ENCODE data around the gene APP.

Gene APP

GRCh38 chr21:26067836-26068594, 102.6 kb downstream of the APP start:
- DNase-seq: no peak

- DNase-seq: no peak
These were observed 106.1 kb downstream of the APP start for GRCh38 chr21:26064506-26064905.

GRCh38 chr21:26061437-26061836, 109.1 kb downstream of the APP start:
- no peak for DNase-seq

GRCh38 chr21:26060335-26061115, 110.0 kb downstream of the APP start:
- DNase-seq: no peak

- DNase-seq: peak in 12 of 56 donors; percentile 6 to 64 (median 34)
These were observed 112.9 kb downstream of the APP start for GRCh38 chr21:26057477-26058170.

- DNase-seq: no peak
These were observed 114.7 kb downstream of the APP start for GRCh38 chr21:26055841-26056264.

- no peak for DNase-seq
These were observed 115.6 kb downstream of the APP start for GRCh38 chr21:26055010-26055409.

GRCh38 chr21:26052057-26052456, 118.5 kb downstream of the APP start:
- DNase-seq: no peak

- DNase-seq: no peak
These were observed 119.7 kb downstream of the APP start for GRCh38 chr21:26050857-26051256.

- DNase-seq: no peak
These were observed 120.8 kb downstream of the APP start for GRCh38 chr21:26049803-26050202.

GRCh38 chr21:26047279-26047967, 123.1 kb downstream of the APP start:
- DNase-seq: no peak

GRCh38 chr21:26043891-26044290, 126.7 kb downstream of the APP start:
- no peak for DNase-seq

GRCh38 chr21:26042181-26042876, 128.2 kb downstream of the APP start:
- DNase-seq: no peak

GRCh38 chr21:26041431-26042180, 129.0 kb downstream of the APP start:
- DNase-seq: peak in 1 of 56 donors; percentile 7

GRCh38 chr21:26036916-26037315, 133.7 kb downstream of the APP start:
- DNase-seq: no peak

GRCh38 chr21:26032263-26032662, 138.3 kb downstream of the APP start:
- DNase-seq: no peak

GRCh38 chr21:26028183-26028582, 142.4 kb downstream of the APP start:
- DNase-seq: peak in 1 of 56 donors; percentile 10

- no peak for DNase-seq
These were observed 142.9 kb downstream of the APP start for GRCh38 chr21:26027696-26028095.

- no peak for DNase-seq
These were observed 144.7 kb downstream of the APP start for GRCh38 chr21:26025536-26026512.
